ENCODE data around the gene TOMM20.
"Not testable (repeated sequence)": the region's sequence is repeated elsewhere in the genome, so short reads cannot be mapped to it uniquely, and the experiment has no call there.

The TOMM20 gene

DNA sequence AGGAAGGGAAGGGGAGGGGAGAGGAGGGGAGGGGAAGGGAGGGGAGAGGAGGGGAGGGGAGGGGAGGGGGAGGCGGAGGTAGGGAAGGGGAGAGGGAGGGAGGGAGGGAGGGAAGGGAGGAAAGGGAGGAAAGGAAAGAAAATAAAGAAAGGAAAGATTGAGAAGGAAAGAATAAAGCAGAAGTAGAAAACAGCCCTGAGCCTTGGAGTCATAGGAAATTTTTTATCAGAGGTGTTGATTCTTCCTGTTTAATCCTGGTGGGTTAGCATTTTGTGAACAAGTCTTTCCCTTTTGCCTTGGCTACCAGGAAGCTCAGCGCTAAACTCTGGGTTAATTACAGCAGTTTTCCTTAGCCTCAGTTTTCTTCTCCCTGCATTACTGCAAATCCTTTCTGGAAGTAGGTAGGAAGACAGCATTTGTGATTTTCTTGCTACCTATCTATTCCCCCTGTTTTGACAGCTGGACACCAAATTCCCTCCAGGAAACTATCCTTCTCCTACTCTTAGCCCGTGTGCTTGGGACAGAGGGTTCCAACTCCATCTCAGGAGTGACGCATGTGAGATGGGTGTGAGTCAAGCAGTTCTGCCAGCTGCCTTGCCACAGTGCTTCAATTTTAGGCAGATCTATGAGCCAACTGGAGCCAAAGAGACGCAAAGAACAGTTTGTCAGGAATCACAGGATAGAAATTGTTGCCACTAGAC is 26.9 kb downstream of the TOMM20 start:
- no peak for DNase-seq (ENCODE audit: low read depth, low spot score)

DNA sequence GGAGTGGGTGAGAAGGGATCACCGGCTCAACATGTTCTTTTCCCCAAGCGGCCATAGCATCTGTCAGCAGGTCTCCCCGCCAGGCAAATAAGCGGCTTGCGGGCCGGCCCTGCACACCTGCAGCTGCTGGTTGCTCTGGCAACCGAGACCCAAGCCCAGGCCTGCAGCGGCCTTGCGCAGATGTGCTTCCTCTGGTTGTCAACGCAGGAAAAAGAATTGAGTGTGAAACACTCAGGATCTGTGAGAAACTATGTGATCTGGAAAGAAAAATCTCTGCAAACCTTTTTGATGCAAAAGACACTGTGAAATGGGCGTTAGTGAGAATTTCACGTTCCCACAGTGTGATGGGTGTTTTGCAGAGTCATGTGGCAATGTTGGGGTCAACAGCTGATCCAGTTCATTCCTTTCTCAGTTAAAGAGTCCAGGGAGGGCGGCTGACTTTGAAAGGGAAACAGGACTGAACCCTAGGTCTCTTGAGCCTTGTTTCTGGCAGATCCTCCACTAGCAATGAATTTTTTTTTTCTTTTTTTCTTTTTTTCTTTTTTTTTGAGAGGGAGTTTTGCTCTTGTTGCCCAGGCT is 28.4 kb downstream of the TOMM20 start:
- DNase-seq (ENCODE audit: low read depth, low spot score): no peak

DNA sequence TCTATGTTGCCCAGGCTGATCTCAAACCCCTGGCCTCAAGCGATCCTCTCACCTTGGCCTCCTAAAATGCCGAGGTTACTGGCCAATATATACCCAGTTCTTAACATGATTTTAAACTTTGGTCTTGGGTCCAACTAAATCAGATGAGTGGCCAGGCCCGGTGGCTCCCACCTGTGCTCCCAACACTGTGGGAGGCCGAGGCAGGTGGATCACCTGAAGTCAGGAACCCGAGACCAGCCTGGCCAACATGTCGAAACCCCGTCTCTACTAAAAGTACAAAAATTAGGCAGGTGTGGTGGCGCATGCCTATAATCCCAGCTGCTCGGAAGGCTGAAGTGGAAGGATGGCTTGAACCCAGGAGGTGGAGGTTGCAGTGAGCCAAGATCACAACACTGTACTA is 29.6 kb downstream of the TOMM20 start:
- DNase-seq (ENCODE audit: low read depth, low spot score): no peak

DNA sequence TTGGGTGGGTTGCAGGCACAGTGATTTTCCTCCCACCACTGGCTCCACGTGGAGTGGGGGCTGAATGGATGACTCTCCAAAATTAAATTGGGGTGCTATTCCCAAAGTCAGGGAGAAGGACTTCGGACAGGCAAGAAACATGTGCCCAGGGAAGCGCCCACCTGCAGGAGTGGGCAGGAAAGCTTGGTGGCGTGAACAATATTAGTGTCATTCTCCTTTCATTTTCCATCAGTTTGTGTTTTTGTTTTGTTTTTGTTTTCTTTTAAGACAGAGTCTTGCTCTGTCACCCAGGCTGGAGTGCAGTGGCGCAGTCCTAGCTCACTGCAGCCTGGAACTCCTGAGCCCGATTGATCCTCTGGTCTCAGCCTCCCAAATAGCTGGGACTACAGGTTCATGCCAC is 30.1 kb downstream of the TOMM20 start:
- DNase-seq (ENCODE audit: low read depth, low spot score): no peak

DNA sequence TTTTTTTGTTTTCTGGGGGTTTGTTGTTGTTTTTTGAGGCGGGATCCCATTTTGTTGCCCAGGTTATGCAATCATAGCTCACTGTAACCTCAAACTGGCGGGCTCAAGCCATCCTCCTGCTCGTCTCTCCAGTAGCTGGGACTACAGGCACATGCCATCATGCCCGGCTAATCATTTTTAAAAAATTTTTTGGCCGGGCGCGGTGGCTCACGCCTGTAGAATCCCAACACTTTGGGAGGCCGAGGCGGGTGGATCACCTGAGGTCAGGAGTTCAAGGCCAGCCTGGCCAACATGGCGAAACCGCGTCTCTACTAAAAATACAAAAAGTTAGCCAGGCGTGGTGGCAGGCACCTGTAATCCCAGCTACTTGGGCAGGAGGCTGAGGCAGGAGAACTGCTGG is 31.1 kb downstream of the TOMM20 start:
- DNase-seq (ENCODE audit: low read depth, low spot score): not testable (repeated sequence)

DNA sequence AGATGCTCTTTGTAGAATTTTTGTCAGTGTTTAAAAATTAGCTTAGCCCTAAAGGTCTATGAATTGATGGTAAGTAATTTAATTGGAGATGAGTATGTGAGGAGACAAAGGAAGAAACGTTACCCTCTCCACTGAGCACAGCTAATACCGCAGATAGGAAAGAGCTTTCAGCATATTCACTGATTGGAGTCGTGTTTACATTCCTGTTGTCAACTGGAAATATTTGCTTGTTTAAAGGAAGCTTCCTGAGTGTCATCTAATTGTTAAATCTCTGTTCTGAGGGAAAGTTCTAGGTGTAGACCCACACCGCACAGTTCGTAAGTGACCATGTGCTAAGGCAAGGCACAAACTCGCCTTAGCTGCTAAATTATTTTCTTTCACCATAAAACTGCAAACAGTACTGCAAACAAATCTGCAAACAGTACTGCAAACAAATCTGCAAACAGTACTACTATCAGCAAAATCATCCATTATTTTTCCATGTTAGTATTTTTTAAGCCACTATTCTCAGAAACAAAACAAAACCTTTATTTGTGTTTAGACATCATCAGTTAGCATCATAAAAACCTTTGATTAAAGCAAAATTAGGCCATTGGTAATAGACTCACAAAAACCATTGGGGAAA is 32.6 kb downstream of the TOMM20 start:
- DNase-seq (ENCODE audit: low read depth, low spot score): no peak

DNA sequence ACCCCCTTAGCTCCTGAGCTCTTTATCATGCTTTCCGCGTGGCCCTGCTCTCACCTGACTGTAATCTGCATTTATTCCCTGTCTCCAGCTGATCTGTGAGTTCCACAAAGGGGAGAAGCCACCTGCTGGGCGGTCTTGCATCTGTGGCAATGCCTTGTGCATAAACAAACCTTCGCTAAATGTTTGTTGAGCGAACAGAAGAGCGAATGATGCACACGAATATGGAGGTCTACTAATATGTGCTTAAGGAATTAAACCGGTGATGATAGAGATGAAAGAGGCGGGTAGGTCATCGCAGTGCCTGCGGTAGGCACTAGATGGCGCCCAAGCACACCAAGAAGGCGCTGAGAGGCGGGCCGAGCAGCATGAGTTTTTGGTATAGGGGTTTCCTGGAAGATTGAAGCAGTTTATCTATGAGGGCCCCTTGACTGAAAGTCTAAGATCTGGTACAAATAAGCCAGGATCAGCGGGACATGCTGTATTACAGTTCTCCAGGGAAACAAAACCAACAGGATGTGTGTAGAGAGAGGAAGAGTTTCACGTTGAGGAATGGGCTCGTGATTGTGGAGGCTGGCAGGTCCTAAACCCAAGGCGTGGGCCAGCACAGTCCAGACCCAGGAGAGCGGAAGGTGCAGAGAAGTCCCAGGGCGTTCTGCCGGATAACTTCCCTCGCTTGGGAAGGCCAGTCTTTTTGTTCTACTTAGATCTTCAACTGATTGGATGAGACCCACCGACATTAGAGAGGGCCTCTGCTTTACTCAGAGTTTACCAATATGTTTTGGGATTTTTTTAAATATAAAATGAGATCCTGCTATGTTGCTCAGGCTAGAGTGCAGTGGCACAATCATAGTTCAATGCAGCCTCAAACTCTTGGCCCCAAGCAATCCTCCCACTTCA is 34.7 kb downstream of the TOMM20 start:
- DNase-seq (ENCODE audit: low read depth, low spot score): no peak

DNA sequence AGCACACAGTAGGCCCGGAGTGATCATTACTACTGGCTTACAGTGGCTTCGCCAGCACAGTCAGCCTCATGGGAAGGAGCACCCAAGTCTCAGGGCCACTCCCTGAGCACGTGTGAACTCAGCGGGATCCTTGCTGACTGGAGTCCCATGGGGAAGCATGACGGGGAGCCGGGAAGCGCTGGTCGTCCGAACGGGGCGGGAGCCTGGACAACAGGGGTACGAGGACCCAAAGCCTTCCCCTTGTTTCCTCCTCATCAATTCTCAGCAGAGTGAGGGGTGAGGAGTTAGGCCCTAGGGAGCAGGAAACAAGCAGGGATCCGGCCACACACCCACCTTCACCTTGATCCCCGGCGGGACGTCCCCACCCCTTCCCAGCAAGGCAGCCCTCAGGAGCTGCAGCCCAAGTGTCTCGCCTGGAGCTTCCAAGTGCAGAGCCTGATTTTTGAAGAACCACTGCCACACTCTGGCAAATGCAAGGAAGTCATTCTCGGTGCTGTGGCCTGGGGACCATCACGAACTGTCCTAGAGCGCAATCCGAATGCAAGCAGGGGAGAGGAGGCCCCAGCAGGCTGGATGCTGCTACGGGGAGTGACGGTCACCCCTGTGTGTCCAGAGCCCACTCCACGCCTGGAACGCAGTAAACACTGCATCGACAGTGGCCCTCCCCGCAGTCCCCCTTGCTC is 35.5 kb downstream of the TOMM20 start:
- no peak for DNase-seq (ENCODE audit: low read depth, low spot score)

DNA sequence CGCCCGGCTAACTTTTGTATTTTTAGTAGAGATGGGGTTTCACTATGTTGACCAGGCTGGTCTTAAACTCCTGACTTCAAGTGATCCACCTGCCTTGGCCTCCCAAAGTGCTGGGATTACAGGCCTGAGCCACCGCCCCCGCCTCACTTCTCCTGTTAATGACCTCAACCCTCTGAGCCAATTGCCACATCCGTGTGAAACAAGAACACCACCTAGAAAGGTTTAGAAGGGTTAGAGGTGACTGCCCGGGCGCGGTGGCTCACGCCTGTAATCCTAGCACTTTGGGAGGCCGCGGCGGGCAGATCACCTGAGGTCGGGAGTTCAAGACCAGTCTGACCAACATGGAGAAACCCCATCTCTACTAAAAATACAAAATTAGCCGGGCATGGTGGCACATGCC is 36.2 kb downstream of the TOMM20 start:
- DNase-seq (ENCODE audit: low read depth, low spot score): not testable (repeated sequence)

DNA sequence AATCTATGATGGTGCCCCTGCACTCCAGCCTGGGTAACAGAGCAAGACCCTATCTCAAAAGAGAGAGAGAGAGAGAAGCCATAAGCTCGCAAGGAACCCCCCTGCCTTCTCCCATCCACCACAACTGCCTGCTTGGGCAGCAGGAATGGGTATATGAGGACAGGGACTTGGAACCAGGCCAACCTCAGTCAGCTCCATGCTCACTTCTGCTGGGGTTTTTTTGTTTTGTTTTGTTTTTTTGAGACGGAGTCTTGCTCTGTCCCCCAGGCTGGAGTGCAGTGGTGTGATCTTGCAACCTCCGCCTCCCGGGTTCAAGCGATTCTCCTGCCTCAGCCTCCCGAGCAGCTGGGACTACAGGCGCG is 36.6 kb downstream of the TOMM20 start:
- DNase-seq (ENCODE audit: low read depth, low spot score): not testable (repeated sequence)

DNA sequence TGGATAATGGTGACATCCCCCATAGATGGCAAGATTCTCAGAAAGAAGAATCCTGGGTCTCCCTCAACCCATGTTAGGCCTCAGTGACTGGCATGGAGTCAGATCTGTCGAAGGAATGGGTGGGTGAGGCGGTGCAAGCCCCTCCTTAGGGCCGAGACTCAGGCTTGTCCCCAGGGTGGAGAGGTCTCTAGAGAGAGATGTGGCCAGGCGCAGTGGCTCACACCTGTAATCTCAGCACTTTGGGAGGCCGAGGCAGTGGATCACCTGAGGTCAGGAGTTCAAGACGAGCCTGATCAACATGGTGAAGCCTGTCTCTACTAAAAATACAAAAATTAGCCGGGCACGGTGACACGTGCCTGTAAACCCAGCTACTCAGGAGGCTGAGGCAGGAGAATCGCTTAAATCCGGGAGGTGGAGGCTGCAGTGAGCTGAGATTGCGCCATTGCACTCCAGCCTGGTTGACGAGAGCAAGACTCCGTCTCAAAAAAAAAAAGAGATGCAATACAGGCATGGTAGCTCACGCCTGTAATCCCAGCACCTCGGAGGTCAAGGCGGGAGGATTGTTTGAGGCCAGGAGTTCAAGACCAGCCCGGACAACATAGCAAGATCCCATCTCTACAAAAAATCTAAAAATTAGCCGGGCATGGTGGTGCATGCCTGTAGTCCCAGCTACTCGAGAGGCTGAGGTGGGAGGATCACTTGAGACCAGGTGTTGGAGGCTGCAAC is 37.2 kb downstream of the TOMM20 start:
- DNase-seq (ENCODE audit: low read depth, low spot score): not testable (repeated sequence)

DNA sequence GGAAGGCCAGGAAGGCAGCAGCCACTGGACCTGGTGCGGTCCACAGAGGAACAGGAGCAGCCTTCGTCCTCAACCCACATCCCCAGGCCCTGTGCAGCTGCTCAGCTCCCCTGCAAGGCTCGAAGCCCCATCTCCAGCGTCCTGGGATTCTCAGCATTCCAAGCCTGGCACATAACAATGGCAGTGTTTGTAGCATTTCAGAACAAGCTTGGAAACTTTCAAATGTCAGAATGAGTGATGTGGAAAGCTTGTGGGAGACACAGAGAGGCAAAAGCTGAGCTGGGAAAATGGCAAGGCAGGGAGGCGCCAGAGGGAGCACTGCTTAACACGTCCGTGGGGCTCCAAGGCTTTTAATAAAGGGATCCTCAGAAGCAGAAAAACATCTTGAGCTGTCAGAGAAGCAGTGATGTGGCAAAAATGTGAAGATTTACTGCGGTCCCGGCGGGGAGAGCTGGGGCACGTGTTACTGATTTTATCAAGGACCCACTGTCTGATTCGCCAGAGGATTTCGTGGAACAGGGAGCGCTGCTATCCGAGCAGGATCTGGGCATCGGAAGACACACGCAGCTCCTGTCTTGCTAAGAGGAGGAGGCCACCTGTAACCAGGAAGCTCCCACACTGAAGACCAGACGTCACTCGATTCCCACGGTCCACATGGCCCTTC is 38.1 kb downstream of the TOMM20 start:
- no peak for DNase-seq (ENCODE audit: low read depth, low spot score)

DNA sequence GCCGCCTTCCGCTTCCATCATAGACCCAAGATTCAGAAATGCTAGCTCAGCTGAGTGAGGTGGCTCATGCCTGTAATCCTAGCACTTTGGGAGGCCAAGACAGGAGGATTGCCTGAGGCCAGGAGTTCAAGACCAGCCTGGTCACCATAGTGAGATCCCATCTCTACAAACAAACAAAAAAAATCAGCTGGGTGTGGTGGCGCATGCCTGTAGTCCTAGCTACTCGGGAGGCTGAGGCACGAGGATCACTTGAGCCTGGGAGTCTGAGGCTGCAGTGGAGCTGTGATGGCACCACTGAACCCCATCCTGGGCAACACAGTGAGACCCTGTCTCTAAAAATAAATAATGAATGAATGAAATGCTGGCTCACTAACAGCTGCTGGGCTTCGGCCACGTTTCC is 39.7 kb downstream of the TOMM20 start:
- no peak for DNase-seq (ENCODE audit: low read depth, low spot score)

DNA sequence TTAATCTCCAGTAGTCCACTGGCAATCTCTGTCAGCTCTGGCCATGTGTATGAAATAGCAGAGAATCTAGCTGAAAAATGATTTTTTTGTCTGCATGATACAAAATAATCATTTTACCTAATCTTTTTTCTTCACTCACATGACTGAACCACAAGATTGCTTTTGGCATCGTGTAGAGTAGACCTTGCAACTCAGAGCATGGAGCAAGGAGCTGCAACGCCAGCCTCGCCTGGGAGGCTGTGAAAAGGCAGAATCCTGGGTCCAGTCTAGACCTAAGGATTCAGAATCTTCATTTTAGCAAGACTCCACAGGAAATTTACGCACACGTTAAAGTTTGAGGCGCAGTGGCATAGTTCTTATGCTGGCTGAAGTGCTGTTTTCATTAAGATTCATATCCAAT is 40.2 kb downstream of the TOMM20 start:
- DNase-seq (ENCODE audit: low read depth, low spot score): no peak

DNA sequence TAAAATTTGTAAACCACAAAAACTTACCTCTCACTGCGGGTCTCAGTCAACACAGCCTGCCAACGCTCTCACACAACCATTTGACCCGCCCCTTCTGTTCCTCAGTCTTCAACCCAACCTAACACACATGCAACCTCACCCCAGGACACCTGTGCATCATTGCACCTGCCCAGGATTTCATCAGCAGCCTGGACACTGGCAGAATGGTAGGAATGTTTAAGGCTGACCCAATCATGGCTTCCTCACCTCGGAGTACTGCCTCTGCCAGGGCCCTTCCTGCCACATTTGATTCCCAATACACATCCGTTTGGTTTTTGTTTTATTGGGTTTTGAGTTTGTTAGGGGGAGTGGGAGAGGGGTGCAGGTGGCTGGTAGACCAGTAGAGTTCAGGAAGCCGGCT is 40.7 kb downstream of the TOMM20 start:
- no peak for DNase-seq (ENCODE audit: low read depth, low spot score)

DNA sequence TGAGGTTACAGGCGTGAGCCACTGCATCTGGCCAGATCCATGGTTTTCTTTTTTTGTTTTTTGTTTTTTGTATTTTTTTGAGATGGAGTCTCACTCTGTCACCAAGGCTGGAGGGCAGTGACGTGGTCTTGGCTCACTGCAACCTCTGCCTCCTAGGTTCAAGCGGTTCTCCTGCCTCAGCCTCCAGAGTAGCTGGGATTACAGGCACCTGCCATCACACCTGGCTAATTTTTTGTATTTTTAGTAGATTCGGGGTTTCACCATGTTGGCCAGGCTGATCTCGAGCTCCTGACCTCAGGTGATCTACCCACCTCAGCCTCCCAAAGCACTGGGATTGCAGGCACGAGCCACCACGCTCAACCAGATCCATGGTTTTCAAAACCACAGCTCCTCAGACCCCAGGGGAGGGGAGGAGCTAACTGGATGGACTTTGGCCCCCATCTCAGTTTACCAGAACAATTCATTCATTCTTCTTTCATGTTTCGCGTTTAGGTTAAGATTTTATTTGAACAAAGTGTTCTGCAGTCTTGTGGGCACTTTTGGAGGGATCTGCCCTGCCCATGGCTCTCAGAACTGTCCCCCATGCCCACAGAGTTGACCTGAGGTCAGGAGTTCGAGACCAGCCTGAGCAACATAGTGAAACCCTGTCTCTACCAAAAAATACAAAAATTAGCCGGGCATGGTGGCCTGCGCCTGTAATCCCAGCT is 43.1 kb downstream of the TOMM20 start:
- DNase-seq (ENCODE audit: low read depth, low spot score): not testable (repeated sequence)

DNA sequence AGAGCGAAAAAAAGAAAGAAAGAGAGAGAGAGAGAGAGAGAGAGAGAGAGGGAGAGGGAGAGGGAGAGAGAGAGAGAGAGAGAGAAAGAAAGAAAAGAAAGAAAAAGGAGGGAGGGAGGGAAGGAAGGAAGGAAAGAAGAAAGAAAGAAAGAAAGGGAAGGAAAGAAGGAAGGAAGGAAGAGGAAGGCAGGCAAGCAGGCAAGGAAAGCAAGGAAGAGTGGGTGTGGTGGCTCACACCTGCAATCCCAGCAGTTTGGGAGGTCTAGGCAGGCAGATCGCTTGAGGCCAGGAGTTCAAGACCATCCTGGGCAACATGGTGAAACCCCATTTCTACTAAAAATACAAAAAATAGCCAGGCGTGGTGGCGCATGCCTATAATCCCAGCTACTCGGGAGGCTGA is 47.8 kb downstream of the TOMM20 start:
- DNase-seq (ENCODE audit: low read depth, low spot score): not testable (repeated sequence)

DNA sequence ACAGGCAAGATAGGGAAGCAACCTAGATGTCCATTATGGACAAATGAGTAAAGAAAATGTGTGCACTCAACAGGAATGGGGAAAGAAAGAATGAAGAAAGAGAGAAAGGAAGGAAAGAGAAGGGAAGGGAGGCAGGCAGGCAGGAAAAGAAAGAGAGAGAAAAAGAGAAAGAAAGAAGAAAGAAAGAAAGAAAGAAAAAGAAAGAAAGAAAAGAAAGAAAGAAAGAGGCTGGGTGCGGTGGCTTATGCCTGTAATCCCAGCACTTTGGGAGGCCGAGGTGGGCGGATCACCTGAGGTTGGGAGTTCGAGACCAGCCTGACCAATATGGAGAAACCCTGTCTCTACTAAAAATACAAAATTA is 48.4 kb downstream of the TOMM20 start:
- not testable (repeated sequence) for DNase-seq (ENCODE audit: low read depth, low spot score)

DNA sequence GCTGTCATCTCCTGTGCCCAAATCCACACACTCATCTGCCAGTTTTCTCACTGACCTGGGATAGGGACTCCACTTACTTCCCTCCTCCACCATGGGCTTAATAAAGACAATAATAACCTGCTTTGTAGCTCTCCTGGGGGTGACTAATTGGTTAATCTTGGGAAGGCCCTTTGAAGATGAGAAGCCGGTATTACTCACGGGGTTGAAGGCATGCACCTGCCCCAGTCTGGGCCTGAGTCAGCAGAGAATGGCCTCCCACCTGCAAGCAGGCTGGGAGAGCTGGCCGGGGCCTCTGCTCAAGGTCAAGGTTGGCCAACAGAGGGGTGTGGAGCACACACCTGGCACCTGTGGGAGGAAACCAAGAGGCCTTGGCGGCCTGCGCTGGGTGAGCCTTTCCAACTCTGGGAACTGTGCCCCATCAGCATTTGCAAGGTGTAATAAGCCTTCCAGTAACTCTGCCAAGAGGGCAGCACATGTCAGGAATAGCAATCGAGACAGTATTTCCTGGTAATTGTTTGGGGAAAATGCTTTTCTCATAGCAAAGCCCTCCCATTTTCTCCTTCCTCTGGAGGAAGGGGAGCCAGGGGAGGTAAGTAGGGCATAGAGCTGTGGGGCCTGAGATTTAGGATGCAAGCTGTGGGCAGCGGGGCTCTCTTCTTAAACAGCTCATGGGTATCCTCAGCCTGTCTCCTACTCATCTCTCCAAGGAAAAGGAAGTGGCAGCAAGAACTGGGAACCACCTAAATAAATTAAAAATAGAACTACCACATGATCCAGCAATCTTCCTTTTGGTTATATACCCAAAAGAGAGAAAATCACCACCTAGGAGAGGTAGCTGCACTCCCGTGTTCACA is 49.0 kb downstream of the TOMM20 start:
- no peak for DNase-seq (ENCODE audit: low read depth, low spot score)
